GM12873 (cell line): ENCODE data around the gene PID1.

ENCODE experiments used
- TF ChIP-seq, protein P1 (sequence below): IDR thresholded peaks from 2 replicates; pipeline ENCODE4 v1.5.1; 2012; ENCODE audit warnings: low read depth, mild to moderate bottlenecking, moderate library complexity, low read length, control low read depth; ENCODE audit not compliant: insufficient read depth; ENCODE audit errors: missing control alignments

PID1 gene

DNA sequence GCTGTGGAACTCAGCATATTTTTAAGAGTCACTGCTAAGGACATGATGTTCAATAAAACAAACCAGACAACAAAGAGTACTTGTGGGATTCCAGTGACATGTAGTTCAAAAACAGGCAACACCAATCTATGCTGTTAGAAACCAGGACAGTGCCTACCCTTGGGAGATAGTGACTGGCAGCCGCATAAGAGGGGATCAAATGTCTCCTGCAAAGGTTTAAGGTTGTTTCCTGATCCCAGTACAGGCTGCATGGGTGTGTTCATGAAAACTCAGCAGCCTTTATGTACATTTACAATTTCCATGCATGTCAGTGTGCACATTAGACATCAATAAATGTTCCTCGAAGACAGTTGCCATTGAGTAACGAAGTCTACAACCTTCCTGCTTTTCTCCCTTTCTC, 183.8 kb downstream of the PID1 start:
- TF ChIP-seq, protein P1, sequence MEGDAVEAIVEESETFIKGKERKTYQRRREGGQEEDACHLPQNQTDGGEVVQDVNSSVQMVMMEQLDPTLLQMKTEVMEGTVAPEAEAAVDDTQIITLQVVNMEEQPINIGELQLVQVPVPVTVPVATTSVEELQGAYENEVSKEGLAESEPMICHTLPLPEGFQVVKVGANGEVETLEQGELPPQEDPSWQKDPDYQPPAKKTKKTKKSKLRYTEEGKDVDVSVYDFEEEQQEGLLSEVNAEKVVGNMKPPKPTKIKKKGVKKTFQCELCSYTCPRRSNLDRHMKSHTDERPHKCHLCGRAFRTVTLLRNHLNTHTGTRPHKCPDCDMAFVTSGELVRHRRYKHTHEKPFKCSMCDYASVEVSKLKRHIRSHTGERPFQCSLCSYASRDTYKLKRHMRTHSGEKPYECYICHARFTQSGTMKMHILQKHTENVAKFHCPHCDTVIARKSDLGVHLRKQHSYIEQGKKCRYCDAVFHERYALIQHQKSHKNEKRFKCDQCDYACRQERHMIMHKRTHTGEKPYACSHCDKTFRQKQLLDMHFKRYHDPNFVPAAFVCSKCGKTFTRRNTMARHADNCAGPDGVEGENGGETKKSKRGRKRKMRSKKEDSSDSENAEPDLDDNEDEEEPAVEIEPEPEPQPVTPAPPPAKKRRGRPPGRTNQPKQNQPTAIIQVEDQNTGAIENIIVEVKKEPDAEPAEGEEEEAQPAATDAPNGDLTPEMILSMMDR, result no peak

DNA sequence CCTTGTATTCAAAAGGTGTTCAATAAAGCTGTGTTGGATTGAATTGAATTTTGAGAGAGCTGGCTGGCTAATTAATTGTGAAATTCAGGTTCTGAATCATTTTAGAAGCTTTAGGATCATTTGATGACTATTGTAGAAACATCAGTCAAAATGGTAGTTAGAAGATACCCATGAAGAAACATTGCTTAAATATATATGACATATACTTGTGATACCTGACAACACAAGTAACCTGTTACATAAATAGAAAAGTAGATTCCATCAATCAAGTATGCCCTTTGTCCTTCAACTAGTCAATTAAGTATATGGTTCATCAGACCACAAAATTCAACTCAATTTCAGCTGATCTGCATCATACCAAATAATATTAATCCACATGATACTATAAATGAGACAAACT, 185.6 kb downstream of the PID1 start:
- TF ChIP-seq, protein P1, result no peak

DNA sequence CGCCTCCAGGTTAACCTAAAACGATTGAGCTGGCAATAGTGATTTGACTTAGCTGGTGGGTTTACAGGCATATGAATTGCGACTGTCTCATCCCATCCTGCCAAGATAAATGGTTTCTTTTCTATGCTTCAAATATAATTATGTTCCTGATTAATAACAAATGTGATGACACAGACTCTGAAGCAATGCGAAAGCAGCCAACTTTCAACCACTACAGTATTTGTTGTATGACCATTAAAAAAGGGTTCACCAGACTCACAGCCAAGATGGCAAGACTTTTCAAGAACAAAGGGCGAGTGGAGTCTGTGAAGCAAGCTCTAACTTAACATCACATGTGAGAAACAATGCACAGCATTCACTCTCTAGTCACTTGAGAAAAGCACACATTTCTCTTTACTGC, 186.6 kb downstream of the PID1 start:
- TF ChIP-seq, protein P1, result no peak

DNA sequence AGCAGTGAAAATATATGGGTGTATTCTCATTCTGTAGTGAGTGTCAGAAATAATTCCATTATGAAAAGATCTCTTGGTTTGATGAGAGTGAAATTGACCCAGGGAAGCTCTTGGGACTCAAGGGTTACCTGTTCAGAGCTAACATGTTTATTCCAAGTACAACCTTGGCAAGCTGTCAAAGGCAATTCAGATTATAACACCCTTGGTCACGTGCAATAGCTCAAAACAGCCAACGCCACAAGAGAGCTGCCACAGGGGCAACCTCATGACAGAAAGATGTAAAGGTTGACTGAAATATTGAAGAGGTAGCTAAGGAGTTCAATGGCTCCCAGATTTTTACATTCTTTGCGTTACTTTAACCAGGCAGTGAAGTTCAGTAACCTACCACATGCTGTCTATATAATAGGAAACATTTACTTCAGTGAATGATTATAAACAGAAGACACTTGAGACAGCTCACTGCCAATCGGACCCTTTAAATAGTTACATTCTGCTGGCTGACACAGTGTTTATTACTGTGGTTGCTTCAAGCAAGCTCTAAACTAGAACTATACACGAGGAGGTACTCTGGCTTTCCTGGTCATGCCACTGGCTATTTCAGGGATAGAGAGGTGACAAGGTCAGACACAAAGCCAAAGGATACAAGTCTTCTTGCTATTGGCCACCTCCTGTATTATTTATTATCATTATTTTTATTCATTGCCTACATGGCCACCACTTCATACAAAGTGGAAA, 187.3 kb downstream of the PID1 start:
- TF ChIP-seq, protein P1, result no peak

DNA sequence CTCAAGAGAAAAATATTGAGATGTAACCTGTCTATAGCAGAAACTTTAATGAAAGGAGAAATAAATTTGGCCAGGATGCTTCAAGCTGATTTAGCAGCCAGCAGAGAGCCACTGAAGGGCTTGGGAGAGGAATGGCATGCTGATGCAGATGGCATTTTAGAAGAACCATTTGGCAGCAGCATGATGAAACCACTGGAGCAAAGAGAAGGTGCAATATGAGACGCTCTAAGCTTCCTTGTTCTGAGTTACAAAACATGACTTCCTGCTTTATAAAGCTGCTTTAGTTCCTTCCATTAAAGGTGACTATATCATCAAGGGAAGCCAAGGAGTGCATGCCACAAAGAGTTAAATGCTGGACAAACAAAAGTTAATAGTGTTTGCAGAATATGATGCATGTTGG, 189.7 kb downstream of the PID1 start:
- TF ChIP-seq, protein P1, result no peak

DNA sequence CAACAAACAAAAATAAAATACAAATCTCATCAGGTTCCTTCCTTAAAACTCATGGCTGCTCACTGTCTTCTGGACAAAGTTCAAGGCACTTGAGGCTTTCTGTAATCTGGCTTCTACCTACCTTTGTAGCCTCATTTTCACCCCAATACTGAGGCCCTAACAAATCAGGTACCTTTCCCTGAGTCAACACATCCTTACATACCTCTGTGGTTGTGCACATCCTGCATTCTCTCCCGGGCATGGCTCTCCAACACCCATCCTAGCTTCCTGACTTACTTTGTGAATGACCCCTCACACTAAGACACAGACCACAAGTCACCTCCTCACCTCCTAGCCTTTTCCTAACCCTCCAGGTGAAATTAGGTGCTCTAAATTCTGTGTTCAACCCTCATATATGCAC, 190.9 kb downstream of the PID1 start:
- TF ChIP-seq, protein P1, result no peak

DNA sequence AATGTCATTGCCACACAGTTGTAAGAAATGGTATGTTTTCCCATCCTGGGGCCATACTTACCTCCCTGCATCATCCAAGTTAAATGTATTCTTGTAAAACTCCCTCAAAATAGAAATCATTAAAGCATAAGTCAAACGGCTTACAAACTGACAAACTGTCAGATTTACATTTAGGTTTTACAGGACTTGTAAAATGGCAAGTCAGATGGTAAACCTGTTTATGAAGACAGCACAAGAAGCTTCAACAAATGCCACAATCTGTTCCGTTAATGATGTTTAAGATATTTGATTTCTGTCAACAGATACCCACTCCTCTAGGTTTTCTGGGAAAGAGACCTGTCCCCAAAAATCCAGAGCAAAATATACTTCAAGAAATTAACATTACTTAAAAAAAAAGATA, 197.2 kb downstream of the PID1 start:
- TF ChIP-seq, protein P1, result no peak
